DOHH2 (cell line): ENCODE results near the gene COL13A1.

ENCODE experiments used
- H3F3A ChIP-seq: fragments of 200-600 bp; sonication (generic), shearing (Covaris generic); 2 replicates; pipeline ENCODE4 v1.6.0; 2016; ENCODE audit warnings: antibody characterized with exemption, mild to moderate bottlenecking; ENCODE audit not compliant: control insufficient read depth, insufficient read depth
- H3K27ac ChIP-seq: fragments of 200-600 bp; sonication (generic); 2 replicates; pipeline ENCODE4 v1.5.1; 2014; ENCODE audit warnings: low read depth, mild to moderate bottlenecking, low read length, moderate library complexity
- H3K27me3 ChIP-seq: fragments of 200-600 bp; sonication (generic); 2 replicates; pipeline ENCODE4 v1.6.1; 2014; ENCODE audit warnings: mild to moderate bottlenecking, low read length, mixed read lengths; ENCODE audit not compliant: control insufficient read depth
- H3K36me3 ChIP-seq: fragments of 200-600 bp; sonication (generic); 2 replicates; pipeline ENCODE4 v1.6.1; 2014; ENCODE audit warnings: mild to moderate bottlenecking, low read length, moderate library complexity, mixed read lengths; ENCODE audit not compliant: control insufficient read depth
- H3K4me1 ChIP-seq: fragments of 200-600 bp; sonication (generic); 2 replicates; pipeline ENCODE4 v1.6.1; 2014; ENCODE audit warnings: mild to moderate bottlenecking, low read length, mixed read lengths; ENCODE audit not compliant: control insufficient read depth
- H3K4me2 ChIP-seq: fragments of 200-600 bp; sonication (generic); 2 replicates; pipeline ENCODE4 v1.6.0; 2014; ENCODE audit warnings: mild to moderate bottlenecking, low read length, moderate library complexity
- H3K4me3 ChIP-seq: fragments of 200-600 bp; sonication (generic); 2 replicates; pipeline ENCODE4 v1.5.1; 2014; ENCODE audit warnings: mild to moderate bottlenecking, low read length, mixed read lengths
- H3K79me2 ChIP-seq: fragments of 200-600 bp; sonication (generic); 2 replicates; pipeline ENCODE4 v1.6.1; 2014; ENCODE audit warnings: mild to moderate bottlenecking, low read length, mixed read lengths; ENCODE audit not compliant: control insufficient read depth
- H3K9me2 ChIP-seq: fragments of 200-600 bp; sonication (generic); replicated peaks from 2 replicates; pipeline ENCODE4 v1.6.1; 2014; ENCODE audit warnings: mild to moderate bottlenecking, low read length, mixed read lengths; ENCODE audit not compliant: control insufficient read depth
- H3K9me3 ChIP-seq: fragments of 200-600 bp; sonication (generic); 2 replicates; pipeline ENCODE4 v1.6.1; 2014; ENCODE audit warnings: antibody characterized with exemption, low read length, mixed read lengths; ENCODE audit not compliant: control insufficient read depth, insufficient read depth
- H4K20me1 ChIP-seq: fragments of 200-600 bp; sonication (generic); 2 replicates; pipeline ENCODE4 v1.6.0; 2014; ENCODE audit warnings: low read depth, mild to moderate bottlenecking, antibody characterized with exemption, low read length, moderate library complexity; ENCODE audit not compliant: control insufficient read depth, insufficient read depth
- EZH2phosphoT487 ChIP-seq: fragments of 200-600 bp; sonication (generic); IDR thresholded peaks from 2 replicates; pipeline ENCODE4 v1.6.1; 2017; ENCODE audit warnings: borderline replicate concordance, mild to moderate bottlenecking, antibody characterized with exemption, low read length, moderate library complexity, mixed read lengths
- TF ChIP-seq, protein P1 (sequence below): fragments of 200-600 bp; sonication (generic); IDR thresholded peaks from one replicate; pipeline ENCODE4 v1.5.1; 2014; ENCODE audit warnings: antibody characterized with exemption, mild to moderate bottlenecking, low read depth, low read length; ENCODE audit not compliant: poor library complexity, severe bottlenecking

The COL13A1 gene

DNA sequence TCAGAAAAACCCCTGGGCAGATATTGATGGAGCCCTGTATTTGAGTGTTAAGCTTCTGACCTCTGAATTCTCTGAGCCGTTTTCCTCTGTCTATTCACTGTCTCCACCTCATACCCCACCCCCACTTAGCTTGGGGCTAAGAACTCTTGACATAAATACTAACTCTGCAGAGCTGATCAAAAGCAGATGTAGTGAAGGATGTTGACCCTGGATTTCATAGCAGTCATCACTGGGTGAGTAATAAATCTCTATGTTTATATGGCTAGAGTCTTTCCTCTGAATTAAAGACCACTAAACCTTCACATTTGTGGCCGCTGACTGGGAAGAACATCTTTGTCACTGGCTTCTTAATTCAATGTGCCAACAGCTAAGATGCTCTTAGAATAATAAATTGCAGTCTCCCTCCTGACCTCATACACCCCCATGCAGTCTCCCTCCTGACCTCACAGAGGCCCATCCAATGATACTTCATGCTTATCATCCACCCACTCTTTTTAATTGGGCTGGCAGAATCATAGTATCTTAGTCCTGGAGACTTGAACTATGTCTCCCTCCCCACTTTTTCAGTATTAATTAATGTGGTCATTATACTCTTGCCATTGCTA is 172.9 kb downstream of the COL13A1 start:
- no peak for TF ChIP-seq EZH2phosphoT487
- TF ChIP-seq, protein P1, sequence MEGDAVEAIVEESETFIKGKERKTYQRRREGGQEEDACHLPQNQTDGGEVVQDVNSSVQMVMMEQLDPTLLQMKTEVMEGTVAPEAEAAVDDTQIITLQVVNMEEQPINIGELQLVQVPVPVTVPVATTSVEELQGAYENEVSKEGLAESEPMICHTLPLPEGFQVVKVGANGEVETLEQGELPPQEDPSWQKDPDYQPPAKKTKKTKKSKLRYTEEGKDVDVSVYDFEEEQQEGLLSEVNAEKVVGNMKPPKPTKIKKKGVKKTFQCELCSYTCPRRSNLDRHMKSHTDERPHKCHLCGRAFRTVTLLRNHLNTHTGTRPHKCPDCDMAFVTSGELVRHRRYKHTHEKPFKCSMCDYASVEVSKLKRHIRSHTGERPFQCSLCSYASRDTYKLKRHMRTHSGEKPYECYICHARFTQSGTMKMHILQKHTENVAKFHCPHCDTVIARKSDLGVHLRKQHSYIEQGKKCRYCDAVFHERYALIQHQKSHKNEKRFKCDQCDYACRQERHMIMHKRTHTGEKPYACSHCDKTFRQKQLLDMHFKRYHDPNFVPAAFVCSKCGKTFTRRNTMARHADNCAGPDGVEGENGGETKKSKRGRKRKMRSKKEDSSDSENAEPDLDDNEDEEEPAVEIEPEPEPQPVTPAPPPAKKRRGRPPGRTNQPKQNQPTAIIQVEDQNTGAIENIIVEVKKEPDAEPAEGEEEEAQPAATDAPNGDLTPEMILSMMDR: no peak

DNA sequence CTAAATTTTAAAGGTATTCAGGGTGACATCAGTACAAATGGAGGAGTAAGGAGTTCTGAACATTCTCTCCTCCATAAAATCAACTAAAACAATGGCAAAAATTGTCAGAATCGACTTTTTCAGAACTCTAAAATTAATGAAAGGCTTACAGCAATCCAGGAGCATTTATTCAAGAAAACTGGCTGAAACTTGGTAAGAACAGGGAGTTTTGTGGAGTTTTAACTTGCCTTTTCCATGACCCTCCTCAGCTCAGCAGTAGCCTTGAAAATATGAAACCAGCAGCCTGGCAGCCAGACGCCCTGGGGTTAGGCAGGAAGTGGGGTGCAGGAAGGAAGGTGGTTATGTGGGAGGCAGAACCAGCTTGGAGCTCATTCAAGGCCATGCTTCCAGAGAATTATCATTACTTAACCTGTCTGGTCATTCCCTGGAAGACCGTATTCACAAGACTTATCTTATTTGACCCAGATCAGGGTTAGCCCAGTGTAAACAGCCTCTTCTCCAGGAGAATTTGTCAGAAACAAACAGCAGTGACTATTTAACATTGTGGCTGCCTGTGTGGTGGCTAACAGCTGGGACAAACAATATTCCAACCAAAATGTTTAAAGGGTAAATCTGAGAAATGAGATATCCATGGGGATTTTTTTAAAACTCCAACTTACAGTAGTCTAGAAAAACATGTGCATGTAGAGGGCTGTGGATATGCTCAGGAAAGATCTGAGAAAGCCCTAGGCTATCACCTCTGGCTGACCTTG is 175.3 kb downstream of the COL13A1 start:
- Histone ChIP-seq H3K36me3 (no peaks in the 10 kb centered on the region), H3K27ac (no peak overlapping the region), H3K79me2 (no peaks in the 10 kb centered on the region), H3K9me3 (no peaks in the 10 kb centered on the region), H3K4me2 (no peak overlapping the region), H3K4me1 (no peaks in the 10 kb centered on the region), H3F3A (no peaks in the 10 kb centered on the region), H3K4me3 (no peak overlapping the region), H3K9me2 (no peaks in the 10 kb centered on the region), H3K27me3 (peaks cover 39% of the 10 kb centered on the region), H4K20me1 (no peaks in the 10 kb centered on the region)
- TF ChIP-seq, protein P1: no peak
- TF ChIP-seq EZH2phosphoT487: no peak

More for the DNA sequence above, 172.9 kb downstream of the COL13A1 start:
- H3K9me3 ChIP-seq: no peaks in the 10 kb centered on the region
- H3K36me3 ChIP-seq: no peaks in the 10 kb centered on the region
- H3K27ac ChIP-seq: no peak overlapping the region
- no peak overlapping the region for H3K4me3 ChIP-seq
- no peak overlapping the region for H3K4me2 ChIP-seq
- H3K79me2 ChIP-seq: no peaks in the 10 kb centered on the region
- no peaks in the 10 kb centered on the region for H4K20me1 ChIP-seq
- H3K4me1 ChIP-seq: no peaks in the 10 kb centered on the region
- H3F3A ChIP-seq: no peaks in the 10 kb centered on the region
- H3K9me2 ChIP-seq: no peaks in the 10 kb centered on the region
- peaks cover 43% of the 10 kb centered on the region for H3K27me3 ChIP-seq

DNA sequence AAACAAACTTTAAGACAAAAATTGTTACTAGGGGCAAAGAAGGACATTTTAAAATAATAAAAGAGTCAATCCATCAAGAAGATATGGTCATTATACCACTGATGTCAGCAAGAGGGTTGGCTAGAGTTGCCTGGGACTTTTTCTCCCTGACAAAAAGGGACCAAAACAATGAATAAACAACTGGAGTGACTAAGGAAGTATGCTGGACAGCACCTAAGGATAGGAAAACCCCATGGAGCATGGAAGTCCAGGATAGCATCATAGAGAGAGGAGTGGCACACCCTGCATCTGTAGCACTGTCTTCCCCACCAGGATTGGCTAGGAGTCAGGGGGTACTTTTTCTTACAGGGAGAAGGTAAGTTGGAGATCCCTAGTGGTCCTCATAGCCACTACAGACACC is 177.5 kb downstream of the COL13A1 start:
- no peak for TF ChIP-seq EZH2phosphoT487
- TF ChIP-seq, protein P1: no peak
- no peaks in the 10 kb centered on the region for H3F3A ChIP-seq

More for the DNA sequence above, 177.5 kb downstream of the COL13A1 start:
- Histone ChIP-seq H3K4me3 (no peak overlapping the region), H3K9me3 (no peaks in the 10 kb centered on the region), H3K4me2 (no peak overlapping the region), H3K79me2 (no peaks in the 10 kb centered on the region), H3K36me3 (no peaks in the 10 kb centered on the region), H3K27me3 (peaks cover 30% of the 10 kb centered on the region), H3K9me2 (no peaks in the 10 kb centered on the region), H3K27ac (no peak overlapping the region), H4K20me1 (no peaks in the 10 kb centered on the region), H3K4me1 (no peaks in the 10 kb centered on the region)
